Measurements from ENCODE around the gene OMA1. TPM values are rescaled to one million over a fixed set of nuclear protein-coding genes. Genes with fewer than 3 reads are reported as not detected.

OMA1 gene
- polyA plus RNA-seq, 2 of the 4 experiments (the other 2 are of a cell fraction) = 11.7 to 18.0 TPM

GRCh38 chr1:58469016-58469415 is 77.5 kb downstream of the OMA1 start (continued):
- TF ChIP-seq, protein P1, sequence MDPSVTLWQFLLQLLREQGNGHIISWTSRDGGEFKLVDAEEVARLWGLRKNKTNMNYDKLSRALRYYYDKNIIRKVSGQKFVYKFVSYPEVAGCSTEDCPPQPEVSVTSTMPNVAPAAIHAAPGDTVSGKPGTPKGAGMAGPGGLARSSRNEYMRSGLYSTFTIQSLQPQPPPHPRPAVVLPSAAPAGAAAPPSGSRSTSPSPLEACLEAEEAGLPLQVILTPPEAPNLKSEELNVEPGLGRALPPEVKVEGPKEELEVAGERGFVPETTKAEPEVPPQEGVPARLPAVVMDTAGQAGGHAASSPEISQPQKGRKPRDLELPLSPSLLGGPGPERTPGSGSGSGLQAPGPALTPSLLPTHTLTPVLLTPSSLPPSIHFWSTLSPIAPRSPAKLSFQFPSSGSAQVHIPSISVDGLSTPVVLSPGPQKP (IDR thresholded peaks at IDR 0.05; ENCODE audit: low read depth, low read length) = no peak
- no peak for TF ChIP-seq FOXS1 (CRISPR knock-in tag; IDR thresholded peaks at IDR 0.05)
- no peak for TF ChIP-seq POLR2A (IDR thresholded peaks at IDR 0.05; ENCODE audit: low read length)

GRCh38 chr1:58468612-58469011 is 77.9 kb downstream of the OMA1 start:
- CTCF ChIA-PET = interaction anchor here (0.5 kb wide), 1 partner anchor 676 kb away, joined by 3 read pairs; no protein-coding TSS in a partner anchor
- POLR2A ChIA-PET = no interaction called here
- Histone ChIP-seq H3K4me2 (no peak overlapping the region), H3K27ac (no peak overlapping the region), H3K9me3 (no peaks in the 10 kb centered on the region), H3K4me1 (no peaks in the 10 kb centered on the region), H3K4me3 (no peak overlapping the region)
- DNase-seq (ENCODE audit: low read depth in 1 of 2, low spot score in 1 of 2) (no peak), FAIRE-seq (no peak), ATAC-seq (no peak)
- TF ChIP-seq HOXB5 (CRISPR knock-in tag; IDR thresholded peaks at IDR 0.05) = no peak
- TF ChIP-seq HMGXB4 (CRISPR knock-in tag; IDR thresholded peaks at IDR 0.05; ENCODE audit: borderline replicate concordance) = no peak
- no peak for TF ChIP-seq BHLHE40 (IDR thresholded peaks at IDR 0.05; ENCODE audit: low read depth, low read length)
- TF ChIP-seq HOXA7 (CRISPR knock-in tag; IDR thresholded peaks at IDR 0.05) = no peak
- no peak for TF ChIP-seq EHF (CRISPR knock-in tag; IDR thresholded peaks at IDR 0.05)
- TF ChIP-seq, protein P2, sequence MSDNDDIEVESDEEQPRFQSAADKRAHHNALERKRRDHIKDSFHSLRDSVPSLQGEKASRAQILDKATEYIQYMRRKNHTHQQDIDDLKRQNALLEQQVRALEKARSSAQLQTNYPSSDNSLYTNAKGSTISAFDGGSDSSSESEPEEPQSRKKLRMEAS (IDR thresholded peaks at IDR 0.05) = no peak
- TF ChIP-seq NPAS2 (CRISPR knock-in tag; IDR thresholded peaks at IDR 0.05; ENCODE audit: borderline replicate concordance) = no peak
- TF ChIP-seq RCOR1 (IDR thresholded peaks at IDR 0.05; ENCODE audit: low read depth, low read length) = no peak
- TF ChIP-seq ZC3H11A (IDR thresholded peaks at IDR 0.05) = no peak
- no peak for TF ChIP-seq JUN (IDR thresholded peaks at IDR 0.05)
- TF ChIP-seq CBX8 (IDR thresholded peaks at IDR 0.05) = no peak
- TF ChIP-seq TFCP2L1 (CRISPR knock-in tag; IDR thresholded peaks at IDR 0.05) = no peak
- no peak for TF ChIP-seq MYC (IDR thresholded peaks at IDR 0.05; ENCODE audit: borderline replicate concordance, low read length)
- no peak for TF ChIP-seq POLR2A (IDR thresholded peaks at IDR 0.05; ENCODE audit: low read length)
- no peak for TF ChIP-seq ZSCAN20 (CRISPR knock-in tag; IDR thresholded peaks at IDR 0.05)
- TF ChIP-seq HOXB13 (CRISPR knock-in tag; IDR thresholded peaks at IDR 0.05; ENCODE audit: low read depth) = no peak
- no peak for TF ChIP-seq CHD2 (IDR thresholded peaks at IDR 0.05; ENCODE audit: low read length, partially characterized antibody)
- no peak for TF ChIP-seq FOSL2 (IDR thresholded peaks at IDR 0.05)
- no peak for TF ChIP-seq FOSL2 (CRISPR knock-in tag; IDR thresholded peaks at IDR 0.05)
- TF ChIP-seq RARB (CRISPR knock-in tag; IDR thresholded peaks at IDR 0.05) = no peak
- 44% methylated on average over 4 of the region's 5 CpGs for WGBS (ENCODE audit: missing lambda C conversion rate)

DNA sequence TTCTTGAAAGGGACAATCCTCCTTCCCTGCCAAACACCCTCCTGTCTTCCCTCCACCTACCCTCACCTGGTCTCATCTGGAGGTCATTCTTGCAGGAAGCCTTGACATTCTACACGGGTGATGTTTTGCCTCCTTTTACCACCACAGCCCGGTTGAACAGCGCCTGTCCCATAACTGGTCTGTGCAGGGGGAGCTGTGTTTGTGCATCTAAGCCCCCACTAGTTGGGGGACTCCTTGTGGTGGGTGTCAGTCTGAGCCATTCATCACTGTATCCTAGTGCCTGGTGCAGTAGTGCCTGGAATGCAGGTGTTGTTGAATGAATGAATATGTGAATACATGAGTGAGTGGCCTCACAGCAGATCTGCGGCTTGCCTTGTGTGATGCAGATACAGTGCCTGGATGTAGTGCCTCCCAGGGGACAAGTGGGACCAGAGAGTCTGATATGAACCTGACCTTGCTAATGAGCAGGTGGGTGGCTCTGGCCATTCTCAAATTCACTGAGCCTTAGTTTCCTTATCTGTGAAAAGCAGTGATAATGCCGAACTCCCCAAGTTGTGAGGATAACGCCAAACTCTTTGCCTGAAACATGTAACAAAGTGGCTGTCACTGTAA is 79.8 kb downstream of the OMA1 start:
- FAIRE-seq = no peak
- Histone ChIP-seq H3K9me3 (no peaks in the 10 kb centered on the region), H3K4me3 (no peak overlapping the region), H3K27ac (no peak overlapping the region), H3K4me2 (no peak overlapping the region), H3K4me1 (no peaks in the 10 kb centered on the region)
- no peak for DNase-seq (ENCODE audit: low read depth in 1 of 2, low spot score in 1 of 2)
- ChIA-PET CTCF (no interaction called here), POLR2A (no interaction called here)
- 72% methylated on average over 6 of the region's 6 CpGs for WGBS (ENCODE audit: missing lambda C conversion rate)
- ATAC-seq = no peak
- TF ChIP-seq MAFK (IDR thresholded peaks at IDR 0.05; ENCODE audit: partially characterized antibody) (no peak), CBX2 (IDR thresholded peaks at IDR 0.05; ENCODE audit: borderline replicate concordance, low read depth) (no peak), NR3C1 (IDR thresholded peaks at IDR 0.05) (no peak), CHD4 (IDR thresholded peaks at IDR 0.05; ENCODE audit: borderline replicate concordance) (no peak)
- TF ChIP-seq, protein P2 (IDR thresholded peaks at IDR 0.05) = no peak

All from A549 (cell line).